ENCODE results near the gene CEL.
A peak's percentile ranks its signal among the peaks of the same experiment; 100 is the strongest.
"Not testable (repeated sequence)": the region's sequence is repeated elsewhere in the genome, so short reads cannot be mapped to it uniquely, and the experiment has no call there.

CEL gene

GRCh38 chr9:133087429-133088145 lies 25.8 kb downstream of the CEL start:
- DNase-seq, result no peak

- no peak for DNase-seq
Measured at GRCh38 chr9:133088146-133088750, 26.5 kb downstream of the CEL start.

GRCh38 chr9:133088756-133089155 lies 27.0 kb downstream of the CEL start:
- DNase-seq, result no peak

GRCh38 chr9:133089271-133089671 lies 27.5 kb downstream of the CEL start:
- no peak for DNase-seq

- no peak for DNase-seq
Measured at GRCh38 chr9:133090187-133090586, 28.4 kb downstream of the CEL start.

GRCh38 chr9:133090752-133091385 lies 29.1 kb downstream of the CEL start:
- no peak for DNase-seq

GRCh38 chr9:133094351-133094750 lies 32.6 kb downstream of the CEL start:
- not testable (repeated sequence) for DNase-seq

GRCh38 chr9:133094842-133095393 lies 33.1 kb downstream of the CEL start:
- DNase-seq, result no peak

- DNase-seq, result no peak
Measured at GRCh38 chr9:133098104-133098754, 36.4 kb downstream of the CEL start.

GRCh38 chr9:133098871-133099270 lies 37.1 kb downstream of the CEL start:
- no peak for DNase-seq

GRCh38 chr9:133099726-133100505 lies 38.1 kb downstream of the CEL start:
- no peak for DNase-seq

GRCh38 chr9:133100506-133101355 lies 39.0 kb downstream of the CEL start:
- DNase-seq, result no peak

- no peak for DNase-seq
Measured at GRCh38 chr9:133101356-133102189, 39.8 kb downstream of the CEL start.

GRCh38 chr9:133102190-133103021 lies 40.6 kb downstream of the CEL start:
- DNase-seq, result no peak

- DNase-seq, result peak; percentile 50 to 57
Measured at GRCh38 chr9:133103183-133103986, 41.6 kb downstream of the CEL start.

- no peak for DNase-seq
Measured at GRCh38 chr9:133103987-133104505, 42.3 kb downstream of the CEL start.

GRCh38 chr9:133104718-133105460 lies 43.1 kb downstream of the CEL start:
- no peak for DNase-seq

- no peak for DNase-seq
Measured at GRCh38 chr9:133105461-133105770, 43.6 kb downstream of the CEL start.

Data from CD4-positive, alpha-beta T cell treated with Interleukin-1 beta for 1 hour (primary cell).